GM10248 (cell line): ENCODE results near the gene MTA1.

ENCODE experiments used
- CTCF ChIA-PET: fragments of 300-600 bp; sonication (Branson Sonifier 250); formaldehyde crosslinking; extraction: SDS; loops from one replicate; lab custom pipeline; 2021; ENCODE audit warnings: antibody characterized with exemption; lab: Yijun Ruan, JAX
- POLR2A ChIA-PET: fragments of 350-650 bp; sonication (Branson Sonifier 250); formaldehyde crosslinking; extraction: SDS; loops from one replicate; lab custom pipeline; 2020; ENCODE audit warnings: antibody characterized with exemption; lab: Yijun Ruan, JAX
- DNase-seq: peaks from one replicate; pipeline ENCODE4 v3.0.0; 2012; ENCODE audit errors: extremely low spot score
- CTCF ChIP-seq: IDR thresholded peaks from 2 replicates; pipeline ENCODE4 v1.5.1; 2012; ENCODE audit warnings: mild to moderate bottlenecking, low read depth; ENCODE audit errors: extremely low read depth, missing control alignments, control extremely low read depth

The MTA1 gene

GRCh38 chr14:105423488-105424195 lies 4.0 kb downstream of the MTA1 start:
- ChIA-PET POLR2A (interaction anchor here (0.6 kb wide), 1 partner anchor 673 kb away, joined by 5 read pairs; no protein-coding TSS in a partner anchor), CTCF (interaction anchor here (1.1 to 2.0 kb wide), 3 partner anchors 11 to 53 kb away, joined by 4 to 7 read pairs (median 4); no protein-coding TSS in a partner anchor)
- DNase-seq: no peak
- TF ChIP-seq CTCF: no peak

- DNase-seq: no peak
- CTCF ChIA-PET: interaction anchor here (1.1 to 1.7 kb wide), 2 partner anchors 10 to 13 kb away, joined by 4 read pairs; no protein-coding TSS in a partner anchor
- no peak for TF ChIP-seq CTCF
- POLR2A ChIA-PET: interaction anchor here (0.5 to 0.7 kb wide), 2 partner anchors 14 to 236 kb away, joined by 3 to 4 read pairs; no protein-coding TSS in a partner anchor
Measured at GRCh38 chr14:105424861-105425260, 5.2 kb downstream of the MTA1 start.

GRCh38 chr14:105425823-105426247 lies 6.2 kb downstream of the MTA1 start:
- ChIA-PET CTCF (interaction anchor here (1.4 to 1.7 kb wide), 3 partner anchors 9 to 64 kb away, joined by 3 to 4 read pairs (median 4); no protein-coding TSS in a partner anchor), POLR2A (no interaction called here)
- DNase-seq: no peak
- TF ChIP-seq CTCF: no peak

- CTCF ChIA-PET: interaction anchor here (1.4 to 1.6 kb wide), 2 partner anchors 22 to 63 kb away, joined by 3 to 4 read pairs; no protein-coding TSS in a partner anchor
- TF ChIP-seq CTCF: no peak
- POLR2A ChIA-PET: no interaction called here
- DNase-seq: no peak
Measured at GRCh38 chr14:105426416-105427130, 6.9 kb downstream of the MTA1 start.

- DNase-seq: no peak
- TF ChIP-seq CTCF: no peak
- ChIA-PET POLR2A (no interaction called here), CTCF (interaction anchor here (0.7 to 1.6 kb wide), 3 partner anchors 10 to 63 kb away, joined by 3 to 5 read pairs (median 4); no protein-coding TSS in a partner anchor)
Measured at GRCh38 chr14:105427412-105427811, 7.8 kb downstream of the MTA1 start.

GRCh38 chr14:105427936-105428485 lies 8.4 kb downstream of the MTA1 start:
- ChIA-PET POLR2A (no interaction called here), CTCF (interaction anchor here (0.7 to 1.6 kb wide), 3 partner anchors 10 to 21 kb away, joined by 3 to 5 read pairs (median 4); no protein-coding TSS in a partner anchor)
- no peak for TF ChIP-seq CTCF
- DNase-seq: no peak
